CD4-positive, alpha-beta T cell treated with Interleukin-10 for 1 hour (primary cell): Measurements from ENCODE around the gene PHTF2.
"Not testable (repeated sequence)": the region's sequence is repeated elsewhere in the genome, so short reads cannot be mapped to it uniquely, and the experiment has no call there.

Experiments used
- DNase-seq: peaks from one replicate; pipeline ENCODE4 v3.0.0-alpha.2; 2020

The PHTF2 gene

DNA sequence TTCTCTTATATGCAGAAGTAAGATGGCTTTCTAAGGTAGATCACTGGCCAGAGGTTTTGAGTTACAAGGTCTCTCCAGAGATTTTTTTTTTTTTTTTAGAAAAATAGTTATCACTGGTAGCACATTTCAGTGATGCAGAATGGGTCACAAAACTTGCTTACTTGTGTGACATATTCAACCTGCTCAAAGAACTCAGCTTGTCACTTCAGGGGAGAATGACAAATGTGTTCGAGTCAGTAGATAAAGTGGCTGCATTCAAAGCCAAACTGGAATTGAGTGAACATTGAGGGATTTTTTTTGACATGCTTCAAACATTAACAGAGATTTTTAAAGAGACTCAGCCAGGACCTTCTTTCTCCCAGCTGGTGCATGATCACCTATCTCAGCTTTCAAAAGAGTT is 33.4 kb downstream of the PHTF2 start:
- DNase-seq: no peak

DNA sequence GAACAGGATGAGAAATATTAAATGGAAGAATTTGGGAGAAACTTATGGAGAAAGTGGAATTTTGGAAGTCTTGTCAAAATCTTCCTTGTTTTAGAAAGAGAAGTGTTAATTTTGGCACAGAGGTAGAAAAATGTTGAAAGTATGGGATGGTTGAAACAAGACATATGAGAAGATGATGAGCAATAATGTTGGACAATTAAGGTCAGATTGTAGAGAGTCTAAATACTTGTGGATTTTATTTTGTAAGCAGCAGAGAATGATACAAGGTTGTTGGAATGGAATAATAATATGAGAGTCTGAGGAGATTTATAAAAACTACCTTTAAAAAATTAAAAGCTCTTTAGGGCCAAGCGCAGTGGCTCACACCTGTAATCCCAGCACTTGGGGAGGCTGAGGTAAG is 34.6 kb downstream of the PHTF2 start:
- no peak for DNase-seq

DNA sequence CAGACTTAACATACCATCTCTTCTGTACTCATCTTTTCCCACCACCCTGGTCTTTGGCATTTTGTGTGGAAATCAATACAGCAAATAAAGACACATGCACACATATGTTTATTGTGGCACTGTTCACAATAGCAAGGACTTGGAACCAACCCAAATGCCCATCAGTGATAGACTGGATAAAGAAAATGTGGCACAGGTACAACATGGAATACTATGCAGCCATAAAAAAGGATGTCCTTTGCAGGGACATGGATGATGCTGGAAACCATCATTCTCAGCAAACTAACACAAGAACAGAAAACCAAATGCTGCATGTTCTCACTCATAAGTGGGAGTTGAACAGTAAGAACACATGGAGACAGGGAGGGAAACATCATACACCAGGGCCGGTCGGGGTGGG is 37.9 kb downstream of the PHTF2 start:
- not testable (repeated sequence) for DNase-seq

DNA sequence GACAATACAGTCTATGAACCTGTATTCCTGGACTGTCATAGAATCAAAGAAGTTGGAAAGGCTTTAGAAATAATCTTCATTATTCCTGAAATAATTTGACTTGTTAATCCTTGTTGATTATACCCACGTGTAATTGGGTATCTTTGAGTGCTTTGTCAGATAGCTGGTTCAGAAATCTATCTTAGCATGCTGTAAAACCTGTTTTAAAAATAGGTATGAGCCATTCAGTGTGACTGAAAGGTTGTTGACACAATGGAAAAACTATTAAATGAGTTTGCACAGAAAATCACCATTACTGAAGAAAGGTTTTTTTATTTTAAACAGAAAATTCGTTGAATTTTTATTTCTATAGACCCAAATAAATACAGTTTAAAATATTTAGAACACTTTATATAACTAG is 38.7 kb downstream of the PHTF2 start:
- DNase-seq: no peak

DNA sequence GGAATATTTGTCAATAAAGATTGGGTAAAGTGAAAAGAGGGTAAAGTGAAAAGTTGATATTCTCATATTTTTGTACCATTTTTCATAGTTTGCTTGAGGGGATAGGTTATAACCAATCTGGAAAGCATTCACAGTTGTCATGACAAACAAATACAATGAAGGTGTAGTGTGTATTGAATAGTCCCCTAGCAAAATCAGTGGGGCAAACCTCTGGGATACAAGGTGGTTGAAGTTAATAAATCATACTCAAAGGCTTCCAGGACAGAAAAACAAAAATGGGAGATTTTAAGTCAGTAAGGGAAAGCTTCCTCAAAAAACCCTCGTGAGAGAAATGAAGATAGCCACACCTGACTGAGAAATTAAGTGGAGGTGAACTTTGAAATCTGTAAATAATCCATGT is 39.4 kb downstream of the PHTF2 start:
- no peak for DNase-seq

DNA sequence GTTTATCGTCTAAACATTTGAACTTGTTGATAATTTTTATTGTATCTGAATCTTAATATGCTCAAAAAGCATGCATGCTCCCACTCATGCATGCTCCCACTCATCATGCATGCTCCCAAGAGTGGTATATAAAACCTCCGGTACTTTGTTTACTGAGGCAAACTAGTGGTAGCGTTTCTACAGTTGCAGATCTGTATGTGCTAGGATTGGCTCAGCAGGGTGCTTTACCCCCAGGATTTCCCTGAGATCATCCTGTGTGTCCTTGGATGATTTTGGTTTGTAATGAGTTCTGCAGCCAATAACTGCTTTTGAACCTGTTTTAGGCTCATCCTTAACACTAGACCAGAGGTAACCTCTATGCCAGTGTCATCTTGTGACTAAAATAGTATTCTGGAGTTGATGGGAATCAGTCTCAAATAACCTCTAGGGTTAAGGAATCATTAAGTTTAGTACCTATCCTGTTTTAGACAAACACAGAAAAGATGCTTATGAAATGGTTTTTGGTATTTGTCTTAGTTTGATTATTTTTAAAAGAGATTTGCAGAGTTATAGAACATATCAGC is 40.4 kb downstream of the PHTF2 start:
- DNase-seq: no peak

DNA sequence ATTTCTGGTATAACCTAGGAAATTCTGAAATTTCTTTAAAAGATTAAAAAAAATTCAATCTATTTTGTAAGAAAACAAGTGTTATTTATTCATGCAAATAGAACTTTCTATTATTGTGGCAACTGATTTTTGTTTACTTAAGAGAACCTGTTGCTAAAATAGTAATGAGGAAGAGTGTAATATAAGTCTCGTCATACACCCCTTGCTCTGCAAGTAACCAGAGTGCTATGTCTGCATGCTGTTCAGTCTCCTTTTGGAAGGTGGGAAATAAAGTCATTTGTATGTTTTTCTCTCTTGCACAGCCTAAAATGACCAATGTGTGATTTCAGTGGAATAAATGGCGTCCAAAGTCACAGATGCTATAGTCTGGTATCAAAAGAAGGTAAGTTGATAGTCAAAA is 41.3 kb downstream of the PHTF2 start:
- DNase-seq: no peak

DNA sequence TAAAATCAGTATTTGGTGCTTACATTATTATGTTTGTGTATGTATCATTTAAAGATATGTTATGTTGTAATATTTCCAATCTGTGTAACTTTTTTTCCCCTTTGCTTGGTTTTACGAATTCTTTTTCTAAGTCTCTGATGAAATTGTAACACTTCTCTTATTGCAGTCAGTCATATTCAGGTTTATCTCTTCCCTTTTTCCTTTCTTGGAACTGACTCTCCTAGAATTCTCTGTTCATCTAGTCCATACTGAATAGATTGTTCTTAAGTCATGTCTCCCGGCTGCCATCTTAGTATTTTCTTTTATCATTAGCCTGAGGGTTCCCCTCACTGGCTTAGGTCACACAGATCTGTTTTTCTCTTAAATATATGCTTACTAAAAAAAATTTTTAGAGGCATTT is 44.6 kb downstream of the PHTF2 start:
- DNase-seq: no peak

DNA sequence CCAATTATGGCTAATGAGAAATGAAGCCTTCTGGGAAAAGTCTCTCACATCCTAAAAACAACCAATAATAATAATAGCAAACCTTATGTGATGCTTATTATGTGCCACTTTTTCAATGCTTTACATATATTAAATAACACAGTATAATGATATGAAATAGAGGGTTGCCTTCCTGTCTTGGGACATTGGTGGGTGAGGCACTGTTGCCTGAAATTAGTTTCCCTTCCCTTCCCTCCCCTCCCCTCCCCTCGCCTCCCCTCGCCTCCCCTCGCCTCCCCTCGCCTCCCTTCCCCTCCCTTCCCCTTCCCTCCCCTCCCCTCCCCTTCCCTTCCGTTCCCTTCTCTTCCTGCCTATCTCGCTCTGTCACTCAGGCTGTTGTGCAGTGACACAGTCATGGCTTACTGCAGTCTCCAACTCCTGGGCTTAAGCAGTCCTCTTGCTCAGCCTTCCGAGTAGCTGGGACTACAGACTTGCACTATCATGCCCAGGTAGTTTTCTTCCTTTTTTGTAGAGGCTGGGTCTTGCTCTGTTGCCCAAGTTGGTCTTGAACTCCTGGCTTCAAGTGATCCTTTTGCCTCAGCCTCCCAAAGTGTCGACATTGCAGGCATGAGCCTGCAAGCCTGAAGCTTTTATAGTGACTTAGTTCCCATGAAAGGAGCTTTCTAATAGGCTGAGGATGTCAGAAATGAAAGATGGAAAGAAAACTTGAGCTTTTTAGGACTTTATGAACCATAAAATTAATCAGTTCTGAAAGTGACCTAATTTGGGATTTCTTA is 47.9 kb downstream of the PHTF2 start:
- no peak for DNase-seq

DNA sequence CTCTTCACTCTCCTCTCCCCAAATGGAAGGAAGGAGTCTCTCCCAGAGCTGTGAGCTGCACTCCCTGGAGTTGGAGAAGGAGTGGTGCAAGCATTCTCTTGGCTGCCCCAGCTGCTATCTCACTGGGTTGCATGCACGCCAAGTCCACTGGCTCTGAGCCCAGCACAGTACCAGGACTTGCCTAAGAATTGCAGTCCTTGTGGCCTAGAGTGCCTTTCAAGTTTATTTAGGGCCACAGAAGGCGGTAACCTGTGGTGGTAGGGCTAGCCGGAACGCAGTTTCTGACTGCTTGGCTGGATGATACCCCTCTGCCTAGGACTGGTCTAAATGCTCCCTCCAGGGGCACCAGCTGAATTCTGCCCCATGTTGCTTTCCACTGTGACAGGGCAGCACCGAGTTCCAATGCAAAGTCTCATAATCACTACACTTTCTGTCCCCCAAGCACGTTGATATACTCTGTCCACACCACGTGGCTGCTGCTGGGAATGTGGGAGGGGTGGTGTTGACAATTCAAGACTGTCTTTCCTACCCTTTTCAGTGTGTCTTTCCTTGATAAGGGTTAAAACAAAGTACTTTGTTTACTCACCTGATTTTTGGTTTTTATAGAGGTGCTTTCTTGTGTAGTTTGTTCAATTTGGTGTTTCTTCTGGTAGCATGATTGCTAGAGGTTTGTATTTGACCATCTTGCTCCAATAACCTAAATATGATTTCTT is 57.0 kb downstream of the PHTF2 start:
- no peak for DNase-seq

DNA sequence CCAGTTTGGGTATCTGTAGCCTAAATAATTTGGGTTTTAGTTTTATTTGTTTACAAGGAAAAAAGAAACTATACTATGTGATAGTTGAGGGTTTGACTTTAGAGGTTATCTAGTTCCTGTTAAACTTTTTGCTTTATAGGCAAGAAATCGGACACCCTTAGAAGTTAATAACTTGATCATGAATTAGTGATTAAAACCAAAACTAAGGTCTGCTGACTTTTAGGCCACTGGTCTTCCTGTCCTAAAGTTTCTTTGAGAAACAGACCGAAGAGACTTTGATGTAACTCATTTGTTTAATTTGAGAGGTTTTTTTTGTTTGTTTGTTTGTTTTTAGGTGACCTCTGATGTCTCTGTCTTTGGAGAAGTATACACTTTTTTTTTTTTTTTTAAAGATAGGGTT is 59.7 kb downstream of the PHTF2 start:
- no peak for DNase-seq

DNA sequence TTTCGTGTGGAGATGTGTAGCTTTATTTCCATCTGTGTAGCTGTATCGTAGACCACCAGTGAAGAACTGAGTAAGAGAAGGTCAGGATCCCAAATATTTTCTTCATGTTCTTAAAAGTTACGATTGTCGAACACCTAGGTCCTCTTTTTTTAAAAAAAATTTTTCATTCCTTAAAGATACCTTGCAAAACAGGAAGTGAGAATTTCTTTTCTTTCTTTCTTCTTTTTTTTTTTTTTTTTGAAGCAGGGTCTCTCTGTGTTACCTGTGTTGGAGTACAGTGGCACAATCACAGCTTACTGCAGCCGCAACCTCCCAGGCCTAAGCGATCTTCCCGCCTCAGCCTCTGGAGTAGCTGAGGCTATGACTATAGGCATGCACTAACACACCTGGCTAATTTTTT is 60.8 kb downstream of the PHTF2 start:
- no peak for DNase-seq

DNA sequence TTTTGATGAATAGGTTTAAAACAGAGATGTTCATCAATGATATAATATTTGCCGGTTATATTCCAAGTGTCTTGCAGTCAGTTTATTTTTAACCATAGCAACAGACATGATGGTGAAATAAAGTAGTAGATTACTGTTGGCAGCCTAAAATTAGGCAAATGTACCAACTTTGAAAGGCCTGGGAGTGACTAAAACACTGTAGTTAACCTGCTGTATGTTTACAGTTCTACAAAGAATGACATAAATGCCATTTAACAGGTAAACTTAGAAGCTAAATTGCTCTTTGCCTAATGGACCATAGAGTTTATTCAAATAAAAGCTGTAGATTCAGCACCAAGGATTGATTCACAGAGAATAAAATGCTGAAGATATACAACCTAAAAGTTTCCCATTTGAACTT is 64.1 kb downstream of the PHTF2 start:
- no peak for DNase-seq

DNA sequence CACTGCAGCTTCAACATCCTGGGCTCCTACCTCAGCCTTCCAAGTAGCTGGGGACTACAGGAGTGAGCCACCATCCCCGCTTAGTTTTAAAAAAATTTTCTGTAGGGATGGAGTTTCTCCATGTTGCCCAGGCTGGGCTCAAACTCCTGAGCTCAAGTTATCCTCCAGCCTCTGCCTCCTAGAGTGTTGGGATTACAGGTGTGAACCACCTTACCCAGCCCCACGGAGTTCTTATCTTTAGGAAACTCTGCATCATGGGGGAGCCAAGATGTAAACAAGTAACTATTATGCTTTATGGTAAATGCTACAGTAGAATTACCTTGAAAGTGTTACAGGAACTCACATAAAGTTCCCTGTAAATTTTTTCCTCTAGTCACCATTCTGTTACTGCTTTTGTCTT is 65.3 kb downstream of the PHTF2 start:
- no peak for DNase-seq

DNA sequence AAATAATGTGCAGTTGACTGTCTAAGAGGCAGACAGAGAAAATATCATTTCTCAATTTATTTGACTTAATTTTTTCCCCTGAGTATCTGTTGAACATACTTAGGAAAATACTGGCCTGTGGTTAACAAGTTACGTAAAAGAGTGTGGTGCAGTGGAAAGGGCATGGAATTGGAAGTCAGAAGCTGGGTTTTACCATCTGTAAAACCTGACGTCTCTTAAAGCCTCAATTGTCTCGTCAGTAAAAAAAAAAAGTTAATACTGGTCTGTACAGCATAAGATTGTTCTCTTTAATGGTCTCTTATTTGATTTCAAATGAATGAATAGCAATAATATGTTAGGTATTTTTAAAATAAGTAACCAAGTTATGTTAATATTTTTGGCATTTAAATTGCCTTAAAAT is 67.8 kb downstream of the PHTF2 start:
- no peak for DNase-seq

DNA sequence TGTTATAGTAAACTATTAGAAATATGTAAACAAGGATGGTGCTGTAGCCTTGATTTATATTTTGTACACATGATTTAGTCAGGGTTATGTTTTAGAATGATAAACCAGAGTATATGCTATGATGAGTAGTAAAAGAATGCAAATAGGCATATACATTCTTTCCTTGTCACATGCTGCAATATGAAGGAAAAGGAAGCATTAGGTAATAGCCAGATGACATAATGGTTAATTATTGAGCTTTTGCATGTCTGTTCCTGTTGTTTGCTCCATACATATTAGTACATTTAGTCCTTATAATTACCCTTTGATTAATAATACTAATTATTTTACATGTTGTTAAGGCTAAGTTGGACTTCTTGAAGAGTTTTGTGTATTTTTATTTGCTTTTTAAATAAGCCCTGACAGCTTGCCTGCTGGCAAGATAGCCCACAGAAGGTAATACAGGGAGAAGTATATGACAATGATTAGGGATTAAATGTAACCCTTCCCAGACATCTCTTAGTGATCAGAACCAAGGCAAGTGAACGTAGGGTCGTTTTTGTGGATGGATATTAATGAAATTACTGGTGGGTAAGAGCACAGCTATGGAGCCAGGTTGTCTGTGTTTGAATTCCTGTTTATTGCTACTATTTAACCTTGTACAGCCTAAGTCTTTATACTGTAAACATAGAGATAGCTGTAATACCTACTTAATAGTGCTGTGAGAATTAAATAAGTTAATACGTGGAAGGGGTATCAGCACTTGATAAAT is 68.4 kb downstream of the PHTF2 start:
- no peak for DNase-seq

DNA sequence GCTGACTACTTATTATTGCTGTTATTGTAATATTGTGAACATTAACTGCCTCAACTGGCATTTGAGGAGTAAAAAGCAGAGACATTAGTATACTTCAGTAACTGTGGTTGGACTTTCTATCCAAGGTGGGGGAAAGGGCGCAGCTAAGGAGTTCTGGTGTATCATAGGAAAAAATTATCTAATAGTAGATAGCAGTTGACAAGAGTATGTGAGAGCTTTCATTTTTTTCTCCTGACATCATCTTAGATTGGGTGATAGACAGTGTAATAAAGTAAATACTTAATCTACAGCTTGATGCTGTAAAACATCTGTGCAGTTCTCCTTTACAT is 68.9 kb downstream of the PHTF2 start:
- no peak for DNase-seq

DNA sequence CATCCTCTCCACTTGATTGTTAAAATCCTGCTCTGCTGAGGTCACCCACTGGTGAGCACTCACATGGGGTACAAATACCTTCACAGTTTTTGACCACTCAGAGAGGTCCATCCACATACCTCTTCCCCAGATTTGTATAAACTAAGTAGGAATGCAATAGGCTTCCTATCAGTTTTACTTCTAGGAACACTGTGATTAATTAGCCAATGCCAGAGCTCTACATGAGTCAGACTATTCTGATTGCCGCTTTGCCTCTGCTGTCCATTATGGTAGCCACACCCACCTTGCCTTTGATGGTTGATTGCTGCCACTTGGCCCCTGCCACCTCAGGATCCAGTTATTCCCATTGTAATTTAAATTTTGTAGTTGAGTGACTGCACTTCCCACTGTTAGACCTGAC is 73.7 kb downstream of the PHTF2 start:
- not testable (repeated sequence) for DNase-seq

DNA sequence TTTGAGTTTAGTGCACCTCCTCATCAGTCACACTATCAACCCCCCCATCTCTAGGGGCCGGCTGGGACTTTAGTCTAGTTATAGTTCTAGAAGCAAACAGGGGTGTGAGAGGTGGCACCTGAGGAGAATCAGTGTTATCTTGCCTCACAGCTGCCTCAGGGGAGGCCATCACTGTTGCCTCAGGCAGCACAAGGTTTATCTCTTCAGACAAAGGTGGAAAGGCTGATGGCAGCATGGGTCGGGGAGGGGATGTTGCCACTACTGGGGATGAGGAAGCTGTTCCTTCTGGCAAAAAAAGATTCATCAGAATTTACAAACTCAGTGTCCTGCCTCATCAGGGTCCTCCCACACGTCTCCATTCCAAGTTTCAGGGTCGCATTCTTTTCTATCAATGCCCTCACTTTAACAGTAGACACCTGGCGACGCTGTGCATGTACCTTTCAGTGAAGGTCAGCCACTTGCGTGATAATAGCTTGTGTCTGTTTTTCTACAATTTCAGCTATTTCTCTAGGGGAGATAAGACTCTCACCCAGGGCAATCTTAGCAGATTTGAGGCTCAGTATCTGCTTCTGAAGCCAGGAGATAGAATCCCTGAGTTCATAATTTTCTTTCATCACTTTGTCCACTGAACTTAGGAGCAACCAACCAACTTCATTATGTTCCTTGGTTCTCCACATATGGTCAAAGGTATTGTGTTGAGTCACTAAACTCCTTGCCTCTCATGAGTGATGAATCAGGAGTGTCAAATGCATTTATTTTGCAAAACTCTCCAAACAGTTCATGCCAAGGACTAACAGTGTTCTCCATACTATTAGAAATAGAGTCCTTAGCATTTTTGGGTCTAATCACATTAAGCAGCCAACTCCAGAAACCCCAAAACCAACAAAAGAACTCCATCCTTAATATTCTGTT is 75.1 kb downstream of the PHTF2 start:
- DNase-seq: not testable (repeated sequence)

DNA sequence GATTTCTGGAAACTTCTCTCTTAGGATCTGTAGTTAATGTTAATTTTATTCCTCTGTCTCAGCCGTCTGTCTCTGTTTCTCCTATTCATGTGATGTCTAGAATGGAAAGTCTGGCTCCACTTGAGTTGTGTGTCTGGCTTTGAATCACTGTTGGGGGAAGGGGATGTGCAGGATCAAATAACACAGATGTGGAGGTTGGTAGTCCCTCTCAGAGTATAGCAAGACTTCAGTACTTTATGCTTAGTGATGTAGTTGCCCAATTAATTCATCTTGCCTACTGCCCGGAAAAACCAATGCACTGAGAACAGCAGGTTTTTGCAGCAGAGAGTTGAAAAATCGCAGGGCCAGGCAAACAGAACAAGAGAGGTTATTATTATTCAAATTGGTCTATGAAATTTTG is 79.2 kb downstream of the PHTF2 start:
- DNase-seq: no peak

DNA sequence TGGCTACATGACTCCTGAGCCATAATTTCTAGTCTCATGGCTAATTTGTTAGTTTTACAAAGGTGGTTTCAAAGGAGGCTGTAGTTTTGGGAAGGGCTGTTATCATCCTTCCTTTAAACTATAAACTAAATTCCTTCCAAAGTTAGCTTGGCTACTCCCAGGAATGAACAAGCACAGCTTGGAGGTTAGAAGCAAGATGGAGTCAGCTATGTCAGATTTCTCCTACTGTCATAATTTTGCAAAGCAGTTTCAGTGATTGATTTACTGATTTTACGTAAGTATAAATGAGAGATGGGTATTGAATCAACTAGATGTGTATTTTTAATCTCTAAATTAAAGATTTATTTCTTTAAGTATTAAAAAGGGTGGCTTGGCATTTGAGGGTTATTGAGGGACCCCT is 79.9 kb downstream of the PHTF2 start:
- no peak for DNase-seq

DNA sequence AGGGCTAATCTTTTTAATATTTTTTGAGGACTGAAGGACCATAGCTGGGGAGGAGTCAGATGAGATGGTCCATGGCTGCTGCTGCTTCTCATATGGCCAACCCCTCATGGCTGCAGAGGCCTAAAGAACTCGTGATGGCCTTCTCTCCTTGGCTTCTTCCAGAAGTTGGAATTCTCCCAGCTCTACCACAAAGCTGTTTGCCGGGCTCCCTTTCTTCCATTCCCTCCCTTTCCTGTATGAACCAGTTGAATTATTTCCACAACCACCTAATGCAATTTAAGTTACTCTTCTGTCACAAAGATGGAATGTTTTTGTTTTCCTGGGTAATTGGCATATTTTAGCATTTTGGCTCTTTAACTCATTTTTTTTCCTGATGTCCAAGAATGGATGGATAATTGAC is 80.7 kb downstream of the PHTF2 start:
- no peak for DNase-seq

DNA sequence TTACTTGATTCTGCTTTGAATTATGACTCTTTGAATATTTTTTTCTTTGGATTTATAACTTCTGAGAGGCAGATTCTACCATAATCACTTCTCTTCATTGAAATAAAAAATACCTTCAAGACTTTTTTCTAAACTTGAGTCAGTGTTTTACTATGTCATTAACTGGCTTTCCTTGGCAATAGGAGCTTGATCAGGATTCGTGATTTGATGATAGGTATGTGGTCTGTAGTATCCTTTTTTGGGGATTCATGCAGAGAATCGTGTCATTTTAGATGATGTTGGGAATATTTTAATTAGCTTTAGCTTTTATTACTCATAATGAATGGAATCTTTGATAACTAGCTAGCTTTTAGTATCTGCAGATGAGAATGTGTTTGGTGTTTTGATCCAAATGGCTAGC is 83.3 kb downstream of the PHTF2 start:
- DNase-seq: no peak
